ENCODE results near the gene RAB43.

DNA sequence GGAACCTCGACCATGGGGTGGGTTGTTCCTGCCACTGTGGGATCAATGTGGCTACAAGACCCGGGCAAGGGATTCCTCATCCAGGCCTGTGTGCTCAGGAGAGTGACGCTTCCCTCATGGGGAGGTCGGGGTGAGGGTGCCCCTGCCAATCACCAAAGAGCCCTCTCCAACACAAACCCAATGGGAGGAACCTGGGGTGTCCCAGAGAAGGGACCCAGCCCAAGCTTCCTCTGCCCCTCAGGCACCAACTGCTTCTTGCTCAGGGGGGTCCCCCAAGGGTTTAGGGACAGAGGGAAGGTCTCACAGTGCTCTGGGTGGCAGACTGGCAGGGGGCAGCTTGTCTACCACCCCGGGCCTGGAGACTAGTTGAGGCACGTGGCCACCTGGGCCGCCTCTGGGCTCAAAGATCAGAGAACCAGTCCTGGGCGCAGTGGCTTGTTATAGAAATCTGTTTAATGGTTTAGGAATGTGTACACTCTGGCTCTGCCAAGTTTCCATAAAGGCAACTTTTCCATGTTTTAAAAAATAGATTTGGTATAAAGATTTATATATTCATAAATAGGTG lies 34.4 kb downstream of the RAB43 start:
- TF ChIP-seq, protein P1, sequence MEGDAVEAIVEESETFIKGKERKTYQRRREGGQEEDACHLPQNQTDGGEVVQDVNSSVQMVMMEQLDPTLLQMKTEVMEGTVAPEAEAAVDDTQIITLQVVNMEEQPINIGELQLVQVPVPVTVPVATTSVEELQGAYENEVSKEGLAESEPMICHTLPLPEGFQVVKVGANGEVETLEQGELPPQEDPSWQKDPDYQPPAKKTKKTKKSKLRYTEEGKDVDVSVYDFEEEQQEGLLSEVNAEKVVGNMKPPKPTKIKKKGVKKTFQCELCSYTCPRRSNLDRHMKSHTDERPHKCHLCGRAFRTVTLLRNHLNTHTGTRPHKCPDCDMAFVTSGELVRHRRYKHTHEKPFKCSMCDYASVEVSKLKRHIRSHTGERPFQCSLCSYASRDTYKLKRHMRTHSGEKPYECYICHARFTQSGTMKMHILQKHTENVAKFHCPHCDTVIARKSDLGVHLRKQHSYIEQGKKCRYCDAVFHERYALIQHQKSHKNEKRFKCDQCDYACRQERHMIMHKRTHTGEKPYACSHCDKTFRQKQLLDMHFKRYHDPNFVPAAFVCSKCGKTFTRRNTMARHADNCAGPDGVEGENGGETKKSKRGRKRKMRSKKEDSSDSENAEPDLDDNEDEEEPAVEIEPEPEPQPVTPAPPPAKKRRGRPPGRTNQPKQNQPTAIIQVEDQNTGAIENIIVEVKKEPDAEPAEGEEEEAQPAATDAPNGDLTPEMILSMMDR (IDR thresholded peaks at IDR 0.05; ENCODE audit: low read length), result no peak
- no peak for TF ChIP-seq EZH2 (IDR thresholded peaks at IDR 0.05; ENCODE audit: borderline replicate concordance, low read length)

Measured in OCI-LY1 (cell line).